ENCODE data around the gene ZSWIM8. TPM values are rescaled to one million over a fixed set of nuclear protein-coding genes. Genes with fewer than 3 reads are reported as not detected.
"Not testable (repeated sequence)": the region's sequence is repeated elsewhere in the genome, so short reads cannot be mapped to it uniquely, and the experiment has no call there.

The ZSWIM8 gene
- 10 to 100 TPM; 47.2 to 62.6 (median 55.3) TPM for total RNA-seq (2021; fragmentation: NEBNext Ultra II Directional; extraction: Animal tissue kit (Norgen Biotek cat#: 25700))
- long read RNA-seq, partial matches to known transcripts, result 9 of 10 reads
- long read RNA-seq, other reads (novel, unspliced or antisense), result 1 of 10 reads

DNA sequence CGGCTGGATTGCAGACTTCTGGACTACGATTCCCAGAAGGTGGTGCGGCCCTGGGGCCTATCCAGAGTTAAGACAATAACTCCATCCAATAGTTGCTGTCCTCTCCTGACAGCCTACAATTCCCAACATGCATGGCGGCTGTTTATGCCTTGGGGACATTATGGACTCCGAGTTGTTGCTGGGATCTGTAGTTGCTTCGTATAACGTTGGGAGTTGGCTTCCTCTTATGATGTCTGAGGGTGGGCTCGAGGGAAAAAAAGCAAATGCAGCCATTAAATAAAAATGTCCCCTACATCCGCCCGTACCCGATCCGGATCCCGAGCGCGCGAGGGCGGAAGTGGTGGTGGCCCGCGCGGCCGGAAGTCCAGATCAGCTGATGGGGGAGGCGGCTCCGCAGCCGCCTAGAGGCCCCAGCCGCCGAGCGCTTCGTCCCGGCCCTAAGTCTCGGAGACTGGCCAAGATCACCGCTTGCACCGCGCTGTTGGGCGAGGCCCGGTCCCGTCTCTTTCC, at the start of gene ZSWIM8:
Gene ZSWIM8, plus strand, starts transcription at position 396 of the 510 bp plus-strand sequence. CDS start 273 bp downstream, outside the sequence.
- peak within 1 kb of the TSS; percentile 99 for H3K27ac Mint-ChIP-seq
- TF ChIP-seq, protein P1, sequence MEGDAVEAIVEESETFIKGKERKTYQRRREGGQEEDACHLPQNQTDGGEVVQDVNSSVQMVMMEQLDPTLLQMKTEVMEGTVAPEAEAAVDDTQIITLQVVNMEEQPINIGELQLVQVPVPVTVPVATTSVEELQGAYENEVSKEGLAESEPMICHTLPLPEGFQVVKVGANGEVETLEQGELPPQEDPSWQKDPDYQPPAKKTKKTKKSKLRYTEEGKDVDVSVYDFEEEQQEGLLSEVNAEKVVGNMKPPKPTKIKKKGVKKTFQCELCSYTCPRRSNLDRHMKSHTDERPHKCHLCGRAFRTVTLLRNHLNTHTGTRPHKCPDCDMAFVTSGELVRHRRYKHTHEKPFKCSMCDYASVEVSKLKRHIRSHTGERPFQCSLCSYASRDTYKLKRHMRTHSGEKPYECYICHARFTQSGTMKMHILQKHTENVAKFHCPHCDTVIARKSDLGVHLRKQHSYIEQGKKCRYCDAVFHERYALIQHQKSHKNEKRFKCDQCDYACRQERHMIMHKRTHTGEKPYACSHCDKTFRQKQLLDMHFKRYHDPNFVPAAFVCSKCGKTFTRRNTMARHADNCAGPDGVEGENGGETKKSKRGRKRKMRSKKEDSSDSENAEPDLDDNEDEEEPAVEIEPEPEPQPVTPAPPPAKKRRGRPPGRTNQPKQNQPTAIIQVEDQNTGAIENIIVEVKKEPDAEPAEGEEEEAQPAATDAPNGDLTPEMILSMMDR (IDR thresholded peaks at IDR 0.05), result no peak
- peaks cover 41% of the 10 kb centered on the region for H3K4me1 Mint-ChIP-seq (ENCODE audit: low read depth)
- peaks cover 4% of the 10 kb centered on the region; the same call in 1 of the 2 replicates for H3K27me3 Mint-ChIP-seq (ENCODE audit: insufficient read depth)
- H3K9me3 Mint-ChIP-seq, result no peaks in the 10 kb centered on the region
- H3K36me3 Mint-ChIP-seq (ENCODE audit: low read depth), result peaks cover 23% of the 10 kb centered on the region
- H3K4me3 Mint-ChIP-seq, result peak within 1 kb of the TSS; percentile 100
- DNase-seq, result peak; percentile 95

- Mint-ChIP-seq H3K4me1 (ENCODE audit: low read depth) (peaks cover 19% of the 10 kb centered on the region), H3K36me3 (ENCODE audit: low read depth) (peaks cover 13% of the 10 kb centered on the region)
- not testable (repeated sequence) for DNase-seq; H3K9me3 Mint-ChIP-seq; H3K27ac Mint-ChIP-seq; H3K4me3 Mint-ChIP-seq; H3K27me3 Mint-ChIP-seq (ENCODE audit: insufficient read depth)
Measured at GRCh38 chr10:73740501-73741254, 44.7 kb upstream of the ZSWIM8 start.

DNA sequence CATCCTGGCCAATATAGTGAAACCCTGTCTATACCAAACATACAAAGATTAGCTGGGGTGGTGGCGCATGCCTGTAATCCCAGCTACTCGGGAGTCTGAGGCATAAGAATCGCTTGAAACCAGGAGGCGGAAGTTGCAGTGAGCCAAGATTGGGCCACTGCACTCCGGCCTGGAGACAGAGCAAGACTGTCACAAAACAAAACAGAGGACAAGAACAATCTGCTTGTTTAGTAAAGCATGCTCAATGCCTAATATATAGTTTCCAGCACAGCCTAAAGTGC, 43.0 kb upstream of the ZSWIM8 start:
- TF ChIP-seq, protein P1 (IDR thresholded peaks at IDR 0.05), result no peak
- 0 out of 2 replicates have a peak overlapping the region, but pooled peaks have one; percentile 100 for H3K27ac Mint-ChIP-seq
- no peak for DNase-seq
- H3K9me3 Mint-ChIP-seq, result no peaks in the 10 kb centered on the region
- peaks cover 31% of the 10 kb centered on the region for H3K4me1 Mint-ChIP-seq (ENCODE audit: low read depth)
- peaks cover 21% of the 10 kb centered on the region for H3K36me3 Mint-ChIP-seq (ENCODE audit: low read depth)
- H3K27me3 Mint-ChIP-seq (ENCODE audit: insufficient read depth), result peaks cover 6% of the 10 kb centered on the region
- no peak overlapping the region for H3K4me3 Mint-ChIP-seq

- no peaks in the 10 kb centered on the region for H3K9me3 Mint-ChIP-seq
- TF ChIP-seq, protein P1 (IDR thresholded peaks at IDR 0.05), result no peak
- H3K27me3 Mint-ChIP-seq (ENCODE audit: insufficient read depth), result peaks cover 6% of the 10 kb centered on the region
- peaks cover 31% of the 10 kb centered on the region for H3K4me1 Mint-ChIP-seq (ENCODE audit: low read depth)
- H3K4me3 Mint-ChIP-seq, result peak overlapping the region; percentile 98
- H3K36me3 Mint-ChIP-seq (ENCODE audit: low read depth), result peaks cover 21% of the 10 kb centered on the region
- H3K27ac Mint-ChIP-seq, result peak overlapping the region; percentile 100
- DNase-seq, result no peak
Measured at GRCh38 chr10:73743327-73743904, 42.0 kb upstream of the ZSWIM8 start.

DNA sequence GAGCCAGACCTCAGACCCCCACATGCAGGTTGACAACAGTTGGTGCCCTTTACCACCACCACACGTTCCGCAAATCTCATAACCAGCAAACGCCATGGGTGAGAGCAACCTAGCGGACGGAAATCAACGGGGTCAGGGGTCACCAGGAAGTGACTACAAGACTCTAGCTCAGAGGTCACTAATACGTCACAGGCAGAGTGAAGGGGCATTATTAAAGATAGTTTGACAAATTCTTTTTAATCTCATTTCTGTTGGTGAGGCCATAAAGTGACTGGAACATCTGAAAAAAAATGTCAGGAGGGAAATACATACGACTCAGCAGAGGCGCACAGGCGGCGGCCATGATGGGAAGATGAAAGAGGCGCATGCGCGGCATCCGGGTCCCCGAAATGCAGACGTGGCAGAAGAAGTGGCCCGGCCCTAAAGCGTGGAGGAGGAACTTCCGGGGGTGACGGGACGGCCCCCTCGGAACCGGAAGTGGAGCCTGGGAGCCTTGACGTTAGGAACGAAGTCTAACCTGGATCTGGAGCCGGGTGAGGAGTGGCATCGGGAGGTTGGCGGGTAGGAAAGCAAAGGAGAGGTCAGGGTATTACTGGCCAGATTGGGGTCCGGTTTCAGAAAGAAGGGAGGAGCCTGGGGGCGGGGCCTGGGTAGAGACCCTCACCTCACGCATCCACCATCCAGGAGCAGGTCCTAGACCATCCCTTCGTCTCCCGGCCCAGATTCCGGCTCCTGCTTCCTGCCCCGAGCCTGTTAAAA, 41.3 kb upstream of the ZSWIM8 start, which contains the start of gene SEC24C:
Gene SEC24C, plus strand, starts transcription at position 468 of the 759 bp plus-strand sequence. CDS start 2,461 bp downstream, outside the sequence.
- Mint-ChIP-seq H3K27me3 (ENCODE audit: insufficient read depth) (peaks cover 6% of the 10 kb centered on the region), H3K9me3 (no peaks in the 10 kb centered on the region), H3K27ac (peak within 1 kb of the TSS; percentile 100), H3K4me1 (ENCODE audit: low read depth) (peaks cover 34% of the 10 kb centered on the region), H3K4me3 (peak within 1 kb of the TSS; percentile 98), H3K36me3 (ENCODE audit: low read depth) (peaks cover 24% of the 10 kb centered on the region)
- TF ChIP-seq, protein P1 (IDR thresholded peaks at IDR 0.05), result no peak; the same call in 1 of the 2 replicates
- DNase-seq, result peak; percentile 94

Data from HFFc6 (cell line).